ENCODE measurements around the gene ANK2. TPM values are rescaled to one million over a fixed set of nuclear protein-coding genes. Genes with fewer than 3 reads are reported as not detected.

Gene ANK2
- total and polyA plus RNA-seq, 5 donors = 78.6 to 377 (median 335) TPM

DNA sequence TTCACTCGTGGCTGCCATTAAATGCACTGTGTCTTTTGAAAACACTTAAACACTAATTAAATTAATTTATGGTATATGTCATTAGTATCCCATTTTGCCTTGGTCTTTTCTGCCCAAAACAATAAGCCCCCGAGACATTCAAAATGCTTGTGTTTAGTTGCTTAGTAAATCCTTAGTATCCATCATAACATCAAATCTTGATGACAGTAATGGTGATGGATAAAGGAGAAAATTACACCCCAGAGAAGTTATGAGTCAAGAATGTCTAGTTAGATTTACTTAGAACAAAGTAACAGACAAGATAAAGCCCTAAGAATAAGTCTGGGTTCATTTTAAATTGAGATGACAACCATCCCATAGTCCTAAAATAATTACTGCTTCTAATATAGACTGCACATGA, 21.3 kb downstream of the ANK2 start:
- ATAC-seq (no peak), DNase-seq (no peak)
- WGBS = 84% methylated on average over 2 of the region's 2 CpGs

DNA sequence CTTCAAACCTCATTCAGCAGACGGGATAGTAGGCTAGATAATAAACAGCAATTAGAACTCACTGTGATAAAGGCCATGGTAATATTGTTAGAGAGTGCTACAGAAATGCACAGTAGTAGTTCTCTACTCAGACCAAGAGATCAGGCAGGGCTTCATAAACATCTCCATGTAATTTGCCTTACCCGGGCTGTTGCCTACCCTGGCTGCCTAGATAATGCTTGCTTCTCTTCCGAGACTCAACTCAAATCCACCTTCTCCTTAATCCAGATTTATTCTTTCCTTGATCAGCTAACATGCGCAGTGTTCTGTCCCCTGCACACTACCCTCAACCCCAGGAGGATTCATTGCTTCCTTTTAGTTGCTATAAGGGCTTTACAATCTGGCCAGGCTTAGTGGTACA, 21.8 kb downstream of the ANK2 start:
- WGBS = 84% methylated on average over 4 of the region's 4 CpGs
- no peak overlapping the region for H3K27ac ChIP-seq (ENCODE audit: low read length)
- DNase-seq (no peak), ATAC-seq (no peak)
- H3K4me3 ChIP-seq (ENCODE audit: low read length) = no peak overlapping the region
- H3K4me1 ChIP-seq (ENCODE audit: control insufficient read depth, insufficient read depth, low read length) = no peaks in the 10 kb centered on the region
- H3K27me3 ChIP-seq (ENCODE audit: control insufficient read depth, insufficient read depth) = no peaks in the 10 kb centered on the region
- no peaks in the 10 kb centered on the region for H3K9me3 ChIP-seq (ENCODE audit: control insufficient read depth, low read length)
- intact Hi-C loops (cut with DNase I) = no loop called here

More for the DNA sequence above, 21.3 kb downstream of the ANK2 start:
- Histone ChIP-seq H3K27ac (ENCODE audit: low read length) (no peak overlapping the region), H3K4me1 (ENCODE audit: control insufficient read depth, insufficient read depth, low read length) (no peaks in the 10 kb centered on the region), H3K9me3 (ENCODE audit: control insufficient read depth, low read length) (no peaks in the 10 kb centered on the region), H3K4me3 (ENCODE audit: low read length) (no peak overlapping the region), H3K27me3 (ENCODE audit: control insufficient read depth, insufficient read depth) (no peaks in the 10 kb centered on the region)
- intact Hi-C loops (cut with DNase I) = no loop called here

DNA sequence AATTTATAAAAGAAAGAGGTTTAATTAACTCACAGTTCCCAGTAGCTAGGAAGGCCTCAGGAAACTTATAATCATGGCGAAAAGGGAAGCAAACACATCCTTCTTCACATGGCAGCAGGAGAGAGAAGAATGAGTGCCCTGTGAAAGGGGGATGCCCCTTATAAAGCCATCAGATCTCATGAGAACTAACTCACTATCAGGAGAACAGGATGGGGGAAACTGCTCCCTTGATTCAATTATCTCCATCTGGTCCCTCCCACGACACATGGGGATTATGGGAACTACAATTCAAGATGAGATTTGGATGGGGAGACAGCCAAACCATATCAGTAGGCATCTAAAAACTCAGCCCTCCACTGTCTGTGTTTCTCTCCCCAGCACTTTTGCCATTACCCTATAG, 22.4 kb downstream of the ANK2 start:
- intact Hi-C loops (cut with DNase I) = no loop called here
- DNase-seq (no peak), ATAC-seq (no peak)
- no peaks in the 10 kb centered on the region for H3K9me3 ChIP-seq (ENCODE audit: control insufficient read depth, low read length)
- no peak overlapping the region for H3K27ac ChIP-seq (ENCODE audit: low read length)
- H3K27me3 ChIP-seq (ENCODE audit: control insufficient read depth, insufficient read depth) = no peaks in the 10 kb centered on the region
- no peaks in the 10 kb centered on the region for H3K4me1 ChIP-seq (ENCODE audit: control insufficient read depth, insufficient read depth, low read length)
- no peak overlapping the region for H3K4me3 ChIP-seq (ENCODE audit: low read length)
- 82% methylated on average over 2 of the region's 2 CpGs for WGBS

DNA sequence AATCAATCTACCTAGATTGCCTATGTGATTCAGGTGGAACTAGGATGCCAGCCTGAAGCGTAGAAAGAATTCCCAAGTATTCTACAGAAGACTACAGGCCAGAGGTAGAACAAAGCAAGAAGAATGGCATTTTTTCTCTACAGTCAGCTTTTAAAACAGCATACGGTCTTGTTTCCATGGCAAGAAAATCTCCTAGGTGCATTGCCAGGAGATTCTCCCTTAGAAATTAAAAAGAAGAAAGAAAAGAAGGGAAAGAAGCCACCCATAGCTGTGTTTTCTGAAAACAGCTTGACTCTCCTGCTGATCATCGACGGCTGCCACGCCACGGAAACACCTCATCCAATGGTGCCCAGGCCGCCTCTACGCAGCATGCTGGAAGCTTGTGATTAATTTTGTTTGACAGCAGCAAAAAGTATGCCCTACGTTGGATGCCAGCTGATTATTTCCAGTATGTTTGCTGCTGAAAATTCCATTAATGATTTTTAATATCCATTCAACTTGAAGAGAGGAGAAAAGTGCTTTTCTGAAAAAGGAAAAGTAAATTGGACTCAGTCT, 24.1 kb downstream of the ANK2 start:
- H3K4me1 ChIP-seq (ENCODE audit: control insufficient read depth, insufficient read depth, low read length) = no peaks in the 10 kb centered on the region
- no peaks in the 10 kb centered on the region for H3K27me3 ChIP-seq (ENCODE audit: control insufficient read depth, insufficient read depth)
- intact Hi-C loops (cut with DNase I) = no loop called here
- H3K27ac ChIP-seq (ENCODE audit: low read length) = no peak overlapping the region
- DNase-seq (no peak), ATAC-seq (no peak)
- no peak overlapping the region for H3K4me3 ChIP-seq (ENCODE audit: low read length)
- WGBS = 88% methylated on average over 9 of the region's 9 CpGs
- H3K9me3 ChIP-seq (ENCODE audit: control insufficient read depth, low read length) = no peaks in the 10 kb centered on the region

DNA sequence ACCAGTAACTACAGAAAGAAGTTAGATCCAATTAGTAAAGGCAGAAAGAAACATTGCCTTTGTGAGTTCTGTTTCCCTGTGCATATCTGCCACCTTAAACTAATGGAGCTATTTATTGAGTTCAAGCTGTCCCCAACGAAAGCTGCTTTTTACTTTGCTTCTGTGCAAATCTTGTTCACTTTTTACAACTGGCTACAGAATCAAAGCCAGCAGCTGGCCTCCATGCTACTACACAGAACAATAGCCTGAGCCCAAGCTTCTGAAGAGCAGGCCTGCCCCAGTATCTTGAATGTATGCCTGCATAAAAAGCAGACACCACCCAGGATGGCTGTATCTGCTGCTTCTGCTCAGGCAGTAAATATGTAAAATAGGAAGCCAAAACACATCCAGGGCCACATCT, 28.1 kb downstream of the ANK2 start:
- Histone ChIP-seq H3K9me3 (ENCODE audit: control insufficient read depth, low read length) (no peaks in the 10 kb centered on the region), H3K4me3 (ENCODE audit: low read length) (no peak overlapping the region), H3K27ac (ENCODE audit: low read length) (no peak overlapping the region), H3K4me1 (ENCODE audit: control insufficient read depth, insufficient read depth, low read length) (no peaks in the 10 kb centered on the region), H3K27me3 (ENCODE audit: control insufficient read depth, insufficient read depth) (no peaks in the 10 kb centered on the region)
- WGBS = 47% methylated on average over 1 of the region's 1 CpG
- intact Hi-C loops (cut with DNase I) = no loop called here
- ATAC-seq (no peak), DNase-seq (no peak)

DNA sequence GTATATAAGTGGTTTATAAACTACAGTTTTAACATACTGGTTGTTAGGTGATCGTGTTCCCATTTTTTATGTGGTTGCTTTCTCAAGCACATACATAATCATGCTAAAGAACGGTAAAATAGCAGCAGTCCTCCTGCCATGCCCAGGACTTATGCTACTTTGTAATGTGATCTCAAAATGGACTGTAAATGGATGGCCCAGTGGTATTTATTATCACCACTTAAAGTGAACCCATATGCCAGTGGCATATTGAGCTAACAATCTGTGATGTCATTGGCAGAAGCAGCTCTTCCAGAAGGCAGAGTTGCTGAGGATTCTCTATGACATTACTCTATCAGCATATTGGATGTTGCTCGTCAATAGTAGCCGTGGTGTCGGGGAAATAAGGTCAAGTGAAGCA, 28.6 kb downstream of the ANK2 start:
- no peaks in the 10 kb centered on the region for H3K4me1 ChIP-seq (ENCODE audit: control insufficient read depth, insufficient read depth, low read length)
- DNase-seq (no peak), ATAC-seq (no peak)
- H3K4me3 ChIP-seq (ENCODE audit: low read length) = no peak overlapping the region
- intact Hi-C loops (cut with DNase I) = no loop called here
- H3K27me3 ChIP-seq (ENCODE audit: control insufficient read depth, insufficient read depth) = no peaks in the 10 kb centered on the region
- H3K27ac ChIP-seq (ENCODE audit: low read length) = no peak overlapping the region
- WGBS = 92% methylated on average over 5 of the region's 5 CpGs
- H3K9me3 ChIP-seq (ENCODE audit: control insufficient read depth, low read length) = no peaks in the 10 kb centered on the region

DNA sequence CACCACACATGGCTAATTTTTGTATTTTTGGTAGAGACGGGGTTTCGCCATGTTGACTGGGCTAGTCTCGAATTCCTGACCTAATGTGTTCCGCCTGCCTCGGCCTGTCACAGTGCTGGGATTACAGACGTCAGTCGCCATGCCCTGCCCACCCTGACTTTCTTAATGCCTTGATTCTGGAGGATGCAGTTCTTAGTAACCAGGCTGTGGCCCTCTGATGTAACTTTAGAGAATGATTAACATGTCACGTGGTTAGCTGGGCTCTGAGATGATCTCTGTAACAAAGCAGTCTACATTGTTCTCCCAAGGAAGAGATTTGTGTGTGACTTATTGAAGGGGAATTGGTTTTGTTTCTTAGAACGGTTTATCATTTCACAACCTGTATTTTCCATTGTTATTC, 30.6 kb downstream of the ANK2 start:
- H3K4me3 ChIP-seq (ENCODE audit: low read length) = no peak overlapping the region
- H3K27ac ChIP-seq (ENCODE audit: low read length) = no peak overlapping the region
- intact Hi-C loops (cut with DNase I) = no loop called here
- no peak for DNase-seq
- H3K27me3 ChIP-seq (ENCODE audit: control insufficient read depth, insufficient read depth) = no peaks in the 10 kb centered on the region
- H3K9me3 ChIP-seq (ENCODE audit: control insufficient read depth, low read length) = no peaks in the 10 kb centered on the region
- H3K4me1 ChIP-seq (ENCODE audit: control insufficient read depth, insufficient read depth, low read length) = no peaks in the 10 kb centered on the region
- WGBS = 91% methylated on average over 9 of the region's 9 CpGs
- no peak for ATAC-seq

DNA sequence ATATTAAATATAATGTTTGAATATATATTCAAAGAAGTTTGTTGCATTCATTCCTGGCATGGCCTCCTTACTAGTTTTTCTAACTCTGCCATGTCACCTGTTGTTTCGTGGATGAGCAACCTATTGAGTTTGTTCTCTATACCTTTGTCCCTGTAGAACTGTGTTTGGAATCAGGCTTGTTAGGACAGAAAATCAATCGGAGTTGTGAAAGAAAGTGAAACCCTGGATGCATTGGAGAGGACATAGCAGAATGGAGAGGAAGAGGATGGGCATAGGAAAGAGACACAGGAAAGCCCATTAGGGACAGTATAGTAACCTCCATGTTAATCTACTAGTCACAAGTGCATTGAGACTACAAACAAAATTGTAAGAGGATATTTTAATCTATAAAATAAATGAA, 31.2 kb downstream of the ANK2 start:
- no peak overlapping the region for H3K4me3 ChIP-seq (ENCODE audit: low read length)
- H3K4me1 ChIP-seq (ENCODE audit: control insufficient read depth, insufficient read depth, low read length) = no peaks in the 10 kb centered on the region
- 62% methylated on average over 2 of the region's 2 CpGs for WGBS
- no peaks in the 10 kb centered on the region for H3K27me3 ChIP-seq (ENCODE audit: control insufficient read depth, insufficient read depth)
- no peak for ATAC-seq
- intact Hi-C loops (cut with DNase I) = no loop called here
- no peaks in the 10 kb centered on the region for H3K9me3 ChIP-seq (ENCODE audit: control insufficient read depth, low read length)
- no peak overlapping the region for H3K27ac ChIP-seq (ENCODE audit: low read length)
- DNase-seq = no peak

DNA sequence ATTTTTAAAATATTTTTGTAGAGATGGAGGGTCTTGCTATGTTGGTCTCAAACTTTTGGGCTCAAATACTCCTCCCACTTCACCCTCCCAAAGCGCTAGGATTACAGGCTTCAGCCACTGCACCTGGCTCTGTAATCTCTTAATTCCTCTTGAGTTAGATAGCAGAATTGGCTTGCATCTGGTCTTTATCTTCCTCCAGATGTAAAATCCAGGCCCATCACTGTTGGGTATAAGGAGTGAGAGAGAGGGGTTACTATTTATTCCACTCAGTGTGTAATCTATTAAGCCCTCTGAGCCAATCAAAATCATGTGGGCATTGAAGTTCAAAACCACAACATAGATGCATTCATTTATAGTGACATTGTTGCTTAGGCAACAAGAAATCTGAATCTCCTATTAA, 33.9 kb downstream of the ANK2 start:
- Histone ChIP-seq H3K4me3 (ENCODE audit: low read length) (no peak overlapping the region), H3K27me3 (ENCODE audit: control insufficient read depth, insufficient read depth) (no peaks in the 10 kb centered on the region), H3K27ac (ENCODE audit: low read length) (no peak overlapping the region), H3K9me3 (ENCODE audit: control insufficient read depth, low read length) (no peaks in the 10 kb centered on the region), H3K4me1 (ENCODE audit: control insufficient read depth, insufficient read depth, low read length) (no peaks in the 10 kb centered on the region)
- WGBS = 100% methylated on average over 1 of the region's 1 CpG
- ATAC-seq (no peak), DNase-seq (no peak)
- intact Hi-C loops (cut with DNase I) = no loop called here

DNA sequence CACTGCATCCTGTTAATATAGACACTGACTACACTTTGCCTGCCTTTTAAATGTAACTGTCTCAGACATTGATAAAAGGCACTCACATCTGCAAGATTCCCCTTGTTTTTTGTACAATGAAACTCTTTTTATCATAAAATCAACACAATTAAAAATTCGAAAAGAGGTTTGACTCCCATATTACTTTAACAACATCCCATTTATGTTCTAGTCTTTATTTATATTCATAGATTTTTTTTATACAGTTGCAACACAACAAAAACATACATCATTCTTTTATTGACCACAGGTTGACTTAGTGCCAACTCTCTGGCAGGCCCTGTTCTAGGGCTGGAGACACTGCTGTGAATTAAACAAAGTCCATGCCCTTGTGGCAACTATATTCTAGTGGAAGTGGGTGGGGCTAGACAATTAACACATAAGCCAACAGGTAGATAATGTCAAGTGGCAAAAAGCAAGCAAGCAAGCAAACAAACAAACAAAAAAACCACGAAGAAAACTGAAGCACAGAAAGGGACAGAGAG, 36.8 kb downstream of the ANK2 start:
- no peak overlapping the region for H3K27ac ChIP-seq (ENCODE audit: low read length)
- H3K27me3 ChIP-seq (ENCODE audit: control insufficient read depth, insufficient read depth) = no peaks in the 10 kb centered on the region
- intact Hi-C loops (cut with DNase I) = no loop called here
- ATAC-seq (no peak), DNase-seq (no peak)
- no peaks in the 10 kb centered on the region for H3K9me3 ChIP-seq (ENCODE audit: control insufficient read depth, low read length)
- 54% methylated on average over 2 of the region's 2 CpGs for WGBS
- no peak overlapping the region for H3K4me3 ChIP-seq (ENCODE audit: low read length)
- no peaks in the 10 kb centered on the region for H3K4me1 ChIP-seq (ENCODE audit: control insufficient read depth, insufficient read depth, low read length)

DNA sequence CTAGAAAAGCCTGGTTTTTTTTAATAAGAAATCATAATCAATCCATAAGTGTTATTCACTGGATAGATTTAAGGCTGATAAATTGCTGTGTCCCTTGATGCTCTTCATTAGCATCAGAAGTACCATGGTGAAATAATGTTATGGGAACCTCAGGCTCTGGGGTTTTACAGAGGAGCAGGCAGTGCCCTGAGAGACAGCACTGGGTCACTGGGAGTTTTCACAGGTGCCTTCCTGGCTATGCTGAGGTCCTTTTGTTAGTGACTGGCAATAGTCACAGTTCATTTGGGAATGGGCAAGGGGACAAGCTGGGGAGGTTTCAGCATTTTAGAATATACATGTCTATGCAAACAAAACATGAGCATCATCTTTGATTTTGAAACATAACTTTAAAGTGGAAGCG, 38.6 kb downstream of the ANK2 start:
- Histone ChIP-seq H3K4me1 (ENCODE audit: control insufficient read depth, insufficient read depth, low read length) (no peaks in the 10 kb centered on the region), H3K27ac (ENCODE audit: low read length) (no peak overlapping the region), H3K27me3 (ENCODE audit: control insufficient read depth, insufficient read depth) (no peaks in the 10 kb centered on the region), H3K9me3 (ENCODE audit: control insufficient read depth, low read length) (no peaks in the 10 kb centered on the region), H3K4me3 (ENCODE audit: low read length) (no peak overlapping the region)
- ATAC-seq = no peak
- DNase-seq = no peak
- WGBS = 96% methylated on average over 1 of the region's 1 CpG
- intact Hi-C loops (cut with DNase I) = no loop called here

DNA sequence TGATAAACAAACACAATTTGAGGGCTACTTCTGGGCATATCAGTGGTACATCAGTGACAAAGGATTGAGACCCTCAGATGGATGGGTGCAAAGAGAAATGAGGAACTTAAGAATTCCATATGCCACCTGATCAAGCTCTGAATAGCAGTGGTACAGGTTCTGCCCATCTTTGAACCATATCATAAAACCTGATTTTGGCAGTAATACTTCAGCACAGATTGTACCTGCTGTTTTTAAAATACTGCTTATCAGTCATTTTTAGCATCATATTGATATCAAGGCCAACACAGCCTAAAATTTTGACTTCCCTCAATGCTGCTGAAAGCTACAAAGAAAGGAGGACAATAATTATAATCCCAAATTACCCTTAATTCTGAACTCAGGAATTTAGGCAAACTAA, 41.5 kb downstream of the ANK2 start:
- Histone ChIP-seq H3K4me3 (ENCODE audit: low read length) (no peak overlapping the region), H3K9me3 (ENCODE audit: control insufficient read depth, low read length) (no peaks in the 10 kb centered on the region), H3K27me3 (ENCODE audit: control insufficient read depth, insufficient read depth) (no peaks in the 10 kb centered on the region), H3K27ac (ENCODE audit: low read length) (no peak overlapping the region), H3K4me1 (ENCODE audit: control insufficient read depth, insufficient read depth, low read length) (no peaks in the 10 kb centered on the region)
- DNase-seq (no peak), ATAC-seq (no peak)
- intact Hi-C loops (cut with DNase I) = no loop called here

Data from right cardiac atrium (tissue), 5 donors.